Transverse colon (tissue), 4 donors: ENCODE results near the gene GDF7. TPM values are rescaled to one million over a fixed set of nuclear protein-coding genes. Genes with fewer than 3 reads are reported as not detected.

Source experiments
- DNase-seq: peaks from one replicate; pipeline ENCODE4 v3.0.0-alpha.2; 2019
- H3K27ac ChIP-seq, 4 donors: fragments of 200-600 bp; sonication (generic); 2 replicates each; pipeline ENCODE4 v1.5.1; 2016 to 2018; ENCODE audit warnings: inconsistent platforms in 4 of 4
- H3K27me3 ChIP-seq: fragments of 200-600 bp; sonication (generic); 2 replicates; pipeline ENCODE4 v1.5.1; 2017; ENCODE audit warnings: inconsistent platforms
- H3K36me3 ChIP-seq, 4 donors: fragments of 200-600 bp; sonication (generic); 2 replicates each; pipeline ENCODE4 v1.5.1; 2017 to 2019; ENCODE audit warnings: inconsistent platforms in 4 of 4
- H3K4me1 ChIP-seq, 4 donors: fragments of 200-600 bp; sonication (generic); 2 replicates each; pipeline ENCODE4 v1.5.1; 2017 to 2020; ENCODE audit warnings: inconsistent platforms in 4 of 4
- H3K4me3 ChIP-seq, 4 donors: fragments of 200-600 bp; sonication (generic); 1 replicate in 1 of 4; 2 replicates in 3 of 4; pipeline versions ENCODE4 v1.5.1 to v1.6.1; 2017 to 2019; ENCODE audit warnings: inconsistent platforms in 4 of 4
- H3K9me3 ChIP-seq, 2 donors: fragments of 200-600 bp; sonication (generic); 2 replicates each; pipeline ENCODE4 v1.5.1; 2017 to 2019; ENCODE audit warnings: inconsistent platforms in 2 of 2
- EP300 ChIP-seq: sonication (generic); formaldehyde crosslinking; IDR thresholded peaks from one replicate; pipeline ENCODE4 v1.6.1; 2017; ENCODE audit warnings: antibody characterized with exemption, low read depth
- POLR2A ChIP-seq: fragments of 450-650 bp; IDR thresholded peaks from one replicate; pipeline ENCODE4 v1.6.1; 2016; ENCODE audit warnings: antibody characterized with exemption, mild to moderate bottlenecking, moderate library complexity
- POLR2AphosphoS5 ChIP-seq, 3 donors: sonication (generic); formaldehyde crosslinking; IDR thresholded peaks; one replicate each; pipeline ENCODE4 v1.6.1; 2016; ENCODE audit warnings: antibody characterized with exemption in 3 of 3
- WGBS, 2 donors: methylation state at CpG; one replicate each; pipeline ENCODE4 v1.1.5; 2018; ENCODE audit warnings: low coverage in 1 of 2; 5-methylcytosine and 5-hydroxymethylcytosine counted together
- in situ Hi-C, 4 donors: fragments of 200-750 bp; cut with MboI; loops; one replicate each; pipeline versions ENCODE4 v1.15.0 to v1.15.1; 2017; ENCODE audit warnings: low sequenced_read_pairs in 3 of 4, low pct_ligation_motif_present in 1 of 4, low pct_unique_long_range_greater_than_20kb in 1 of 4
- intact Hi-C: fragments of 100-400 bp; cut with DNase I; formaldehyde crosslinking; loops from one replicate; pipeline ENCODE4 v1.15.1; 2023; ENCODE audit warnings: low total_unique reads
- total RNA-seq, 4 donors: library from RNA; depleted of rRNA; stranded (reverse); fragments of >200 nt; gene quantifications; one replicate each; pipeline ENCODE4 v1.1.0, GENCODE V29; 2016
- TF ChIP-seq, protein P1 (sequence below), 5 experiments: fragments of 200-600 bp in 3 of 5; fragments of 450-650 bp in 2 of 5; sonication (generic) in 3 of 5; IDR thresholded peaks; 1 replicate in 2 of 5; 2 replicates in 3 of 5; pipeline ENCODE4 v1.5.1; 2016 to 2017; ENCODE audit warnings: antibody characterized with exemption in 5 of 5, inconsistent platforms in 3 of 5, mild to moderate bottlenecking in 2 of 5, moderate library complexity in 1 of 5

GDF7 gene
- total RNA-seq, 4 donors from 2014 or later, result 0.20 to 1.1 (median 0.58) TPM

DNA sequence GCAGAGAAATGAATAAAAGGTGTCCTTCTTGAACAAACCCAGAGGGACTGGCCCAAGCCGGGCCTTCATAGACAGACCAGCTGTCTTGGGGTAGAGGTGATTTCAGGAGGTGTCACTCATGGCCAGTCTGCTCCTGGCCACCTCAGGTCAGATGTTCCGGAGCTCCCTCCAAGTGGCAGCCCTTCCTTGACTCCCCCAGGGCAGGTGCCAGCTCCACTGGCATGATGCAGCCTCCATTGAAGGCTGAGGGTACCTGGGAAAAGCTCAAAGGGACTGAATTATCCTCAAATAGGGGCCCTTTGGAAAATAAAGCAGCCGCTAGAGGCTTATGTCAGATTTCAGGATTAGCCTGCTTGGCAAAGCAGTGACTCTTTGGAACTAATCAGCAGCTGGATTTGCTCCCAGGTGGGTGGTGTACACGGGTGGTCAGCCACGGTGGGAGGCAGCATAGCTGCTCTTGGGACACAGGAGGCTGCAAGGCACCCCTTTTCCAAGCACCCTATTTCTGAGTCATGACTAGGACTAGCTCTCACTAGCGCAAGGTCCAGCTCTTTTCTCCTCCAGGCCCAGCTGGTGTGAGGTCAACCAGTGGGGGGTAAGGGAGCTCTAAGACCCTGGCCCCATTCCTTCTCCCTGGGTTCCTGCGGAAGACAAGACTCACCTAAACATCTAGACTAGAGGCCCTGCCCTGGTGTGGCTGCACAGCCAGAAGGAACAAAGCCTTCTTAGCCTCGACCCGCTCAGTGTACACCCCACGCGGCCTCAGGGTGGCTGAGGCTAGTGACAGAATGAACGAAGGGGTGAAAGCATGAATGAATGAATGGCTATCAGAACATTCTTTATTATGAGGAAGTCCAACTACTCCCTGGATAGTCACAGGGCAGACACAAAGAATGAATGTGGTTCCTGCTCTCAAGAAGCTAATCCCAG lies 45.3 kb upstream of the GDF7 start:
- TF ChIP-seq POLR2AphosphoS5 (IDR thresholded peaks at IDR 0.05), result no peak
- TF ChIP-seq POLR2A, result no peak
- TF ChIP-seq EP300, result no peak
- TF ChIP-seq, protein P1, sequence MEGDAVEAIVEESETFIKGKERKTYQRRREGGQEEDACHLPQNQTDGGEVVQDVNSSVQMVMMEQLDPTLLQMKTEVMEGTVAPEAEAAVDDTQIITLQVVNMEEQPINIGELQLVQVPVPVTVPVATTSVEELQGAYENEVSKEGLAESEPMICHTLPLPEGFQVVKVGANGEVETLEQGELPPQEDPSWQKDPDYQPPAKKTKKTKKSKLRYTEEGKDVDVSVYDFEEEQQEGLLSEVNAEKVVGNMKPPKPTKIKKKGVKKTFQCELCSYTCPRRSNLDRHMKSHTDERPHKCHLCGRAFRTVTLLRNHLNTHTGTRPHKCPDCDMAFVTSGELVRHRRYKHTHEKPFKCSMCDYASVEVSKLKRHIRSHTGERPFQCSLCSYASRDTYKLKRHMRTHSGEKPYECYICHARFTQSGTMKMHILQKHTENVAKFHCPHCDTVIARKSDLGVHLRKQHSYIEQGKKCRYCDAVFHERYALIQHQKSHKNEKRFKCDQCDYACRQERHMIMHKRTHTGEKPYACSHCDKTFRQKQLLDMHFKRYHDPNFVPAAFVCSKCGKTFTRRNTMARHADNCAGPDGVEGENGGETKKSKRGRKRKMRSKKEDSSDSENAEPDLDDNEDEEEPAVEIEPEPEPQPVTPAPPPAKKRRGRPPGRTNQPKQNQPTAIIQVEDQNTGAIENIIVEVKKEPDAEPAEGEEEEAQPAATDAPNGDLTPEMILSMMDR (IDR thresholded peaks at IDR 0.05), result no peak

DNA sequence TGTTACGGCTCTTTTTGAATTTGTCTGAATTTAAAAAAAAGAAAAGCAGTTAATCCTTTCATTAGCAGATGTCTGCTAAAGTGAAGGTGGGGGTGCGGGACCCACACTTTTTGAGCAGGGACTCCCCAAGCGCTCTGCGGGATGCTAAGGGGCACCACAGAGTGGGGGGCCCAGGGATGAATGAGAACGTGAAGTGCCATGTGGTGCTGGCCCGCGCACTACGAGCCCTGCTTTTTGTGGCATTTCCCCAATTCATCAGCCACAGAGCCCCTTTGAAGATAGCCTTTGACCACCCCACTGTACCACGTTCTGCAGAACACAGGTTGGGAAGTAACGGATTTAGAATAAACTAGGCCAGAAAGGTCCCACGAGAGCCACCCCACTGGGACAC lies 44.7 kb upstream of the GDF7 start:
- WGBS, 2 donors, result 93% methylated on average over 11 of the region's 11 CpGs; no CpG with 5 or more reads in 1 of the 2 donors
- H3K4me3 ChIP-seq, result no peak overlapping the region
- TF ChIP-seq POLR2AphosphoS5 (IDR thresholded peaks at IDR 0.05) (no peak), EP300 (no peak), POLR2A (no peak)
- TF ChIP-seq, protein P1 (IDR thresholded peaks at IDR 0.05), result no peak
- no peaks in the 10 kb centered on the region for H3K9me3 ChIP-seq
- H3K4me1 ChIP-seq, result peaks cover 19 to 35% (median 28%) of the 10 kb centered on the region in 4 donors
- peak; percentile 2 for DNase-seq
- H3K36me3 ChIP-seq, result peaks cover 0 to 34% (median 3%) of the 10 kb centered on the region in 4 donors
- H3K27ac ChIP-seq, result peak overlapping the region in 1 of 4 donors; percentile 91
- intact Hi-C loops (no loop called here), in situ Hi-C loops (no loop called here)
- no peaks in the 10 kb centered on the region for H3K27me3 ChIP-seq

More for the DNA sequence above, 45.3 kb upstream of the GDF7 start:
- Histone ChIP-seq H3K9me3 (no peaks in the 10 kb centered on the region), H3K27ac (peak overlapping the region; percentile 90 to 91 (median 90)), H3K4me3 (no peak overlapping the region), H3K4me1 (peaks cover 25 to 41% (median 35%) of the 10 kb centered on the region in 4 donors), H3K27me3 (no peaks in the 10 kb centered on the region), H3K36me3 (peaks cover 0 to 34% (median 3%) of the 10 kb centered on the region in 4 donors)
- 77% methylated on average over 12 of the region's 12 CpGs; no CpG with 5 or more reads in 1 of the 2 donors for WGBS, 2 donors
- in situ Hi-C loops, result no loop called here
- DNase-seq, result peak; percentile 4
- intact Hi-C loops, result no loop called here

DNA sequence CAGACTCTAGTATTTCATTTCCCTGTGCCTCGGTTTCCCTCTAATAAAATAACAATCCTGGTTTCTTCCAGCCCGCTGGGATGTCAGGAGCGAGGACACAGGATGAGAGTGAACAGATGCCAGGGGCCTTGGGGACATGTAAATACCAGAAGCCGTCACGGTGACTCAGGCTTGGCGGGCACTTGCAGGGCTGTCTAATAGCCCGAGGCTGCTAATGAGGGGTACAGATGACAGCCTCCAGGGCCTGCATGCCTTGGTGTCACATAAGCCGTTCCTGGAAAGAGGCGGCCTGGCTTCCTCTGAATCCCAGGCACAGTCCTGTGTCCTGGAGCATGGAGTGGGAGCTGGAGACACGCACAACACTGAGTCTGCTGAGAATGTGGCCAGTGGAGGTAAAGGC lies 44.2 kb upstream of the GDF7 start:
- WGBS, 2 donors, result 82% methylated on average over 10 of the region's 10 CpGs; no CpG with 5 or more reads in 1 of the 2 donors
- no peak overlapping the region for H3K4me3 ChIP-seq
- no peak overlapping the region for H3K27ac ChIP-seq
- peaks cover 0 to 34% (median 3%) of the 10 kb centered on the region in 4 donors for H3K36me3 ChIP-seq
- TF ChIP-seq POLR2AphosphoS5 (IDR thresholded peaks at IDR 0.05) (no peak), POLR2A (no peak), EP300 (no peak)
- TF ChIP-seq, protein P1 (IDR thresholded peaks at IDR 0.05), result no peak
- H3K4me1 ChIP-seq, result peaks cover 14 to 30% (median 24%) of the 10 kb centered on the region in 4 donors
- in situ Hi-C loops (no loop called here), intact Hi-C loops (no loop called here)
- no peaks in the 10 kb centered on the region for H3K27me3 ChIP-seq
- no peaks in the 10 kb centered on the region for H3K9me3 ChIP-seq
- peak; percentile 6 for DNase-seq

DNA sequence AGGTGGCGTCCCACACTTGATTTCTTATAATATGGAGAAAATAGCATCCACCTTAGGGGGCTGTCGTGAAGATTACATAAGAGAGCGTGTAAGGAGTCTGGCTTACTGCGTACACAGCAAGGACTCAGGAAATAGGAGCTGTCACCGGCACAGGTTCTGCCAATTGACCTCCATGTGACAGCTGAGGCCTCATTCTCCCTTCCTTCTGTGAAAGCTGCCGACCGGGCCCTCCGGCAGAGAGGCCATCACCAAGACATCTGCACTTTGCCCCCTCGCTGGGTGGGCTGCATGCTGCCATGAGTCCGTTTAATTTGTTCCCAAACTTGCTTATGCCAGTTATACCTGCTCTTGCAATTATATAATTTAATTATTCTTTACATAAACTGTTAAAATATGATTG lies 43.7 kb upstream of the GDF7 start:
- in situ Hi-C loops (no loop called here), intact Hi-C loops (no loop called here)
- Histone ChIP-seq H3K9me3 (no peaks in the 10 kb centered on the region), H3K27ac (no peak overlapping the region), H3K36me3 (peaks cover 0 to 34% (median 3%) of the 10 kb centered on the region in 4 donors), H3K4me3 (no peak overlapping the region), H3K4me1 (peaks cover 10 to 25% (median 20%) of the 10 kb centered on the region in 4 donors), H3K27me3 (no peaks in the 10 kb centered on the region)
- DNase-seq, result no peak
- no peak for TF ChIP-seq POLR2A
- TF ChIP-seq POLR2AphosphoS5 (IDR thresholded peaks at IDR 0.05), result no peak
- no peak for TF ChIP-seq EP300
- TF ChIP-seq, protein P1 (IDR thresholded peaks at IDR 0.05), result no peak
- WGBS, 2 donors, result 90 to 91% methylated on average over 7 to 10 of the region's 10 CpGs
